Hepatocyte (in vitro differentiated cells): ENCODE measurements around the gene PFDN6. TPM values are rescaled to one million over a fixed set of nuclear protein-coding genes. Genes with fewer than 3 reads are reported as not detected.
A peak's percentile ranks its signal among the peaks of the same experiment; 100 is the strongest.

Experiments used
- DNase-seq: peaks from one replicate; pipeline ENCODE4 v3.0.0-alpha.2; 2016; ENCODE audit warnings: low spot score
- H2AFZ ChIP-seq: fragments of 200-600 bp; sonication (generic); 2 replicates; pipeline ENCODE4 v1.6.0; 2016; ENCODE audit warnings: antibody characterized with exemption, mild to moderate bottlenecking
- H3K27ac ChIP-seq: fragments of 200-600 bp; sonication (generic); 2 replicates; pipeline ENCODE4 v1.5.1; 2016; ENCODE audit warnings: mild to moderate bottlenecking
- H3K27me3 ChIP-seq: fragments of 200-600 bp; sonication (generic); 2 replicates; pipeline ENCODE4 v1.6.1; 2016
- H3K36me3 ChIP-seq: fragments of 200-600 bp; sonication (generic); replicated peaks from 2 replicates; pipeline ENCODE4 v1.5.1; 2016; ENCODE audit warnings: low read depth; ENCODE audit not compliant: insufficient read depth
- H3K4me1 ChIP-seq: fragments of 200-600 bp; sonication (generic); 2 replicates; pipeline ENCODE4 v1.5.1; 2016; ENCODE audit warnings: mild to moderate bottlenecking, moderate library complexity; ENCODE audit not compliant: insufficient read depth
- H3K4me2 ChIP-seq: fragments of 200-600 bp; sonication (generic); 2 replicates; pipeline ENCODE4 v1.6.0; 2016
- H3K4me3 ChIP-seq: fragments of 200-600 bp; sonication (generic); 2 replicates; pipeline ENCODE4 v1.5.1; 2016; ENCODE audit warnings: mild to moderate bottlenecking
- H3K79me2 ChIP-seq: fragments of 200-600 bp; sonication (generic); 2 replicates; pipeline ENCODE4 v1.6.0; 2017; ENCODE audit warnings: mild to moderate bottlenecking
- H3K9me2 ChIP-seq: fragments of 200-600 bp; sonication (generic); replicated peaks from 2 replicates; pipeline ENCODE4 v1.6.0; 2017; ENCODE audit warnings: mild to moderate bottlenecking; ENCODE audit not compliant: insufficient read depth
- H3K9me3 ChIP-seq: fragments of 200-600 bp; sonication (generic); 2 replicates; pipeline ENCODE4 v1.5.1; 2016; ENCODE audit warnings: low read depth, mild to moderate bottlenecking
- H4K20me1 ChIP-seq: fragments of 200-600 bp; sonication (generic); 2 replicates; pipeline ENCODE4 v1.6.0; 2016; ENCODE audit warnings: mild to moderate bottlenecking; ENCODE audit not compliant: insufficient read depth, poor library complexity, severe bottlenecking
- EZH2 ChIP-seq: fragments of 200-600 bp; sonication (generic); IDR thresholded peaks from 2 replicates; pipeline ENCODE4 v1.6.1; 2016; ENCODE audit warnings: antibody characterized with exemption, mild to moderate bottlenecking, borderline replicate concordance
- EZH2phosphoT487 ChIP-seq: fragments of 200-600 bp; sonication (generic); IDR thresholded peaks from one replicate; pipeline ENCODE4 v1.6.1; 2018; ENCODE audit warnings: antibody characterized with exemption, mild to moderate bottlenecking, low read depth, moderate library complexity; ENCODE audit not compliant: unreplicated experiment, severe bottlenecking
- WGBS: methylation state at CpG from one replicate; pipeline ENCODE4 v1.1.6; 2016; ENCODE audit warnings: low lambda C conversion rate; ENCODE audit errors: missing lambda C conversion rate; 5-methylcytosine and 5-hydroxymethylcytosine counted together
- polyA plus RNA-seq: library from polyadenylated mRNA; unstranded; fragments of >200 nt; fragmentation: Nextera tagmentation; extraction: Ambion mirVana; gene quantifications from 2 replicates; pipeline ENCODE4 v1.2.1, GENCODE V29; 2016
- total RNA-seq: library from RNA; depleted of rRNA; stranded (reverse); fragments of >200 nt; gene quantifications from 2 replicates; pipeline ENCODE4 v1.2.3, GENCODE V29; 2014
- TF ChIP-seq, protein P1 (sequence below): fragments of 200-600 bp; sonication (generic); IDR thresholded peaks from 2 replicates; pipeline ENCODE4 v1.5.1; 2016; ENCODE audit warnings: antibody characterized with exemption, mild to moderate bottlenecking; ENCODE audit not compliant: poor library complexity

PFDN6 gene
- total and polyA plus RNA-seq, 2 experiments from 2014 or later: 19.5 to 52.7 TPM

DNA sequence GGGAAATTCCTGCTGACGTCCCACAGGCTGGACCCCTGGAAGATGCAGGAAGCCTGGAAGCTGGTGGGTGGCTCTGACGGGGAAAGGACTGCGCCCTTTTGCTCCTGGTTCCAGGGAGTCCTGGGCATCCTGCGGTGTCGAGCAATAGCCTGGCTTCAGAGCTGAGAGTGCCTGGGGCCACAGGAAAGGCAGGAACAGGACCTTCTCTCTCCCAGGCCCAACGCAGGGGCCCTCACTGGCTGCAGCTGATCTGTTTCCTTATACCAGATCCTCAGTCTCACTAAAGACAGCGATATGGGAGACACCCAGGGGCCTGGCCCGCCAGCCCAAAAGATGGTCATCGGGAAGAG is 11.0 kb upstream of the PFDN6 start:
- peaks cover 43% of the 10 kb centered on the region for H3K4me1 ChIP-seq
- no peaks in the 10 kb centered on the region for H3K36me3 ChIP-seq
- no peaks in the 10 kb centered on the region for H3K27me3 ChIP-seq
- no peaks in the 10 kb centered on the region for H3K9me2 ChIP-seq
- peaks cover 29% of the 10 kb centered on the region for H4K20me1 ChIP-seq
- H2AFZ ChIP-seq: no peak overlapping the region
- H3K79me2 ChIP-seq: peaks cover 23% of the 10 kb centered on the region
- 91% methylated on average over 8 of the region's 9 CpGs for WGBS
- H3K27ac ChIP-seq: peak overlapping the region; percentile 97
- H3K4me2 ChIP-seq: no peak overlapping the region
- no peak for DNase-seq
- no peak overlapping the region for H3K4me3 ChIP-seq
- TF ChIP-seq EZH2phosphoT487 (no peak), EZH2 (no peak)
- TF ChIP-seq, protein P1, sequence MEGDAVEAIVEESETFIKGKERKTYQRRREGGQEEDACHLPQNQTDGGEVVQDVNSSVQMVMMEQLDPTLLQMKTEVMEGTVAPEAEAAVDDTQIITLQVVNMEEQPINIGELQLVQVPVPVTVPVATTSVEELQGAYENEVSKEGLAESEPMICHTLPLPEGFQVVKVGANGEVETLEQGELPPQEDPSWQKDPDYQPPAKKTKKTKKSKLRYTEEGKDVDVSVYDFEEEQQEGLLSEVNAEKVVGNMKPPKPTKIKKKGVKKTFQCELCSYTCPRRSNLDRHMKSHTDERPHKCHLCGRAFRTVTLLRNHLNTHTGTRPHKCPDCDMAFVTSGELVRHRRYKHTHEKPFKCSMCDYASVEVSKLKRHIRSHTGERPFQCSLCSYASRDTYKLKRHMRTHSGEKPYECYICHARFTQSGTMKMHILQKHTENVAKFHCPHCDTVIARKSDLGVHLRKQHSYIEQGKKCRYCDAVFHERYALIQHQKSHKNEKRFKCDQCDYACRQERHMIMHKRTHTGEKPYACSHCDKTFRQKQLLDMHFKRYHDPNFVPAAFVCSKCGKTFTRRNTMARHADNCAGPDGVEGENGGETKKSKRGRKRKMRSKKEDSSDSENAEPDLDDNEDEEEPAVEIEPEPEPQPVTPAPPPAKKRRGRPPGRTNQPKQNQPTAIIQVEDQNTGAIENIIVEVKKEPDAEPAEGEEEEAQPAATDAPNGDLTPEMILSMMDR: no peak
- H3K9me3 ChIP-seq: no peaks in the 10 kb centered on the region

DNA sequence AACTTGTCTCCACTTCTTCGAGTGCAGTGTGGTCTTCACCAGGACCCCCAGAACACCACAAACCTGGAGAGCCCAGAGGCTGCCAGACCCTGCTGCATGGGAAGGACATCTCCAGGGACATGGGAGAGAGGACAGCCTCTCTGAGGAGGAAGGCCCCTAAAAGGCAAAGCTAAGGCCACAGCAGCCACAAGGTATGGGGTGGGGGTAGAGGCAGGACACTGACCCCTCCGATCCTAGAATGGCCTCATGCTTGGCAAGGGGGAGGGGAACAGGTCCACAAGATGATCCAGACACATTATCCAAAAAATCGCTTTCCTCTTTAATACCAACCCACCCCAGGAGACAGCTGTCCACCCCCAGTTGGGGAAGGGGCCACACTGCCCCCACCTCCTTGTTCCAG is 10.6 kb upstream of the PFDN6 start:
- 91% methylated on average over 3 of the region's 3 CpGs for WGBS
- Histone ChIP-seq H3K9me3 (no peaks in the 10 kb centered on the region), H2AFZ (no peak overlapping the region), H3K4me2 (no peak overlapping the region), H3K36me3 (no peaks in the 10 kb centered on the region), H4K20me1 (peaks cover 29% of the 10 kb centered on the region), H3K9me2 (no peaks in the 10 kb centered on the region), H3K4me3 (no peak overlapping the region), H3K27me3 (no peaks in the 10 kb centered on the region), H3K27ac (no peak overlapping the region), H3K79me2 (peaks cover 19% of the 10 kb centered on the region), H3K4me1 (peaks cover 39% of the 10 kb centered on the region)
- no peak for DNase-seq
- TF ChIP-seq EZH2 (no peak), EZH2phosphoT487 (no peak)
- TF ChIP-seq, protein P1: no peak

DNA sequence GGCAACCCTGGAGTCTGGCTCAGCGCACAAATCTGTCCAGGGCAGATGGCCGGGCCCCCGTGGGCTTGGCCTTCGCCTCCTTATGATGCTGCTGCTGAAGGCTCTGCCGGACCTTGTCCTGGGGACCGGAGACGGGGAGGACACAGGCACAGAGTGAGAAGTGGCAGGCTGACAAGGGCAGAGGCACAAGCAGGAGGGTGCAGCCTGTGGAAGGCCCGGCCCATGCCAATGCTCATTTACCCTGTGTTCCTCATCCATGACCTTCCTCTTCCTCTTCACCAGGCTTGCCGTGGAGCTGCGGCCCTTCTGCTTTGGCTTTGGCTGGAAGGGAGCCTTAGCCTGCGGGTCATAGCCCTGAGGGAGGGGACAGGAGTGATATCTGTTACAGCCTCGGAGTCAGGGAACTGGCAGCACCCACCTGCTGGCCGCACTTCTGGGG is 10.1 kb upstream of the PFDN6 start:
- no peak overlapping the region for H3K4me2 ChIP-seq
- H3K27ac ChIP-seq: no peak overlapping the region
- 94% methylated on average over 10 of the region's 13 CpGs for WGBS
- TF ChIP-seq EZH2 (no peak), EZH2phosphoT487 (no peak)
- TF ChIP-seq, protein P1: no peak
- no peaks in the 10 kb centered on the region for H3K36me3 ChIP-seq
- H2AFZ ChIP-seq: no peak overlapping the region
- H3K4me3 ChIP-seq: no peak overlapping the region
- peaks cover 24% of the 10 kb centered on the region for H4K20me1 ChIP-seq
- H3K79me2 ChIP-seq: peaks cover 14% of the 10 kb centered on the region
- H3K9me2 ChIP-seq: no peaks in the 10 kb centered on the region
- no peak for DNase-seq
- H3K27me3 ChIP-seq: no peaks in the 10 kb centered on the region
- H3K9me3 ChIP-seq: no peaks in the 10 kb centered on the region
- peaks cover 34% of the 10 kb centered on the region for H3K4me1 ChIP-seq

DNA sequence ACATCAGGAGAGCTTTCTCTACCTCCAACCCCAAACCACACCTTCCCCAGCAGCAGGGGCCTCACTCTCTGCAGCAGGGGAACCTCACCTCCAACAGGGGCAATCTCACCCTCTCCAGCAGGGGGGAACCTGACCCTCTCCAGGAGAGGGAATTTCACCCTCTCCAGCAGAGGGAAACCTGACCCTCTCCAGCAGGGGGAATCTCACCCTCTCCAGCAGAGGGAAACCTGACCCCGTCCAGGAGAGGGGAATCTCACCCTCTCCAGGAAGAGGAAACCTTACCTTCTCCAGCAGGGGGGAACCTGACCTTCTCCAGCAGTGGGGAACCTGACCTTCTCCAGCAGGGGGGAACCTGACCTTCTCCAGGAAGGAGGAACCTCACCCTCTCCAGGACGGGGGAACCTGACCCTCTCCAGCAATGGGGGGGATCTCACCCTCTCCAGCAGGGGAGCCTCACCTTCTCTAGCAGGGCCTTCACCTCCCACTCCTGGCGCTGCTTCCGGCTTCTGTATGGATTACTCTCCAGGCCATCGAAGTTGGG is 9.4 kb upstream of the PFDN6 start:
- Histone ChIP-seq H3K4me3 (no peak overlapping the region), H3K9me3 (no peaks in the 10 kb centered on the region), H2AFZ (no peak overlapping the region), H3K27ac (no peak overlapping the region), H3K27me3 (no peaks in the 10 kb centered on the region), H4K20me1 (peaks cover 16% of the 10 kb centered on the region), H3K36me3 (no peaks in the 10 kb centered on the region), H3K4me2 (no peak overlapping the region), H3K9me2 (no peaks in the 10 kb centered on the region), H3K79me2 (peaks cover 7% of the 10 kb centered on the region), H3K4me1 (peaks cover 26% of the 10 kb centered on the region)
- DNase-seq: peak; percentile 74
- TF ChIP-seq EZH2: no peak
- TF ChIP-seq, protein P1: peak; percentile 50
- WGBS: 75% methylated on average over 4 of the region's 5 CpGs
